Measurements from ENCODE around the gene ZNF516. TPM values are rescaled to one million over a fixed set of nuclear protein-coding genes. Genes with fewer than 3 reads are reported as not detected.
A peak's percentile ranks its signal among the peaks of the same experiment; 100 is the strongest.

The ZNF516 gene
- total RNA-seq, 1 experiment from 2014 or later, result 44.2 TPM

DNA sequence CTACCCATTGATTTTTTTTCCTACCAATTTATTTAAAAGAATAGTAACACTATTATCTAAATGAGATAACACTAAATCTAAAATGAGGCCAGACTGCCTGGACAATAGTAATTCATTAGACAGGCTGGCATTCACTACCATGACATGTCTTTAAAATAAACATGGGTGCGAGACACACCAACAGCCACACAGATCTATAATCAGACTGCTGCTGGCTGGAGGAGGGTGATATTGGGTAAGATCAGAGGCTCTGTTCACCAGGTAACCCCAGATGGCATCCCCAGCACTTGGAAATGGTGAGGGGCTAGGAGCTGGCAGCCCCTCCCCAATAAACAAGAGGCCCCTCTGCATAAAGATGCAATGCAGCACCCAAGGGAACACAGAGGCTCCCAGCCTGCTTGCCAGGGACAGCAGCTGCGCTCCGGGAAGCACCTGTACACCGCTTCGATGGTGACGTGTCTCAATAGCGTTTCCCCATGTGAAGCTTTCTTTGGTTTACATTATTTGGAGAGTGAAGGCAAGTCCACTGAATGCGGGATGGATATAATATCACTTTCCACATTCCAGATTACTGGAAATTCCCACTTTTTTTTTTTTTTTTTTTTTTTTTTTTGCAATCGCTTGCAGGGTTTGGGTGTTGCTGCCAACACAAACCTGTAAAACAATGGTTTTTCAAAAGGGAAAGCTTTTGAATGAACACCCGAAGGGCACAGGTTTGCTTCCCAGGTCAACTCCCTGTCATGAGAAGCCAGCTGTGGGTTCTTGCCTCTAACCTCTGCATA is 159.0 kb downstream of the ZNF516 start:
- no peak for DNase-seq
- Mint-ChIP-seq H3K9me3 (ENCODE audit: low read depth, unreplicated experiment) (no peaks in the 10 kb centered on the region), H3K36me3 (ENCODE audit: insufficient read depth, unreplicated experiment) (no peaks in the 10 kb centered on the region), H3K4me1 (ENCODE audit: low read depth, unreplicated experiment) (no peaks in the 10 kb centered on the region), H3K27me3 (ENCODE audit: unreplicated experiment) (peaks cover 14% of the 10 kb centered on the region), H3K27ac (ENCODE audit: unreplicated experiment) (no peak overlapping the region), H3K4me3 (ENCODE audit: low read depth, unreplicated experiment) (no peak overlapping the region)
- intact Hi-C loops (cut with micrococcal nuclease; ENCODE audit: unreplicated experiment), result no loop called here
- no TSS peak for BruUV-seq (replicated peaks)
- CTCF ChIA-PET, result interaction anchor here (0.5 kb wide), 1 partner anchor 70 kb away, joined by 9 read pairs; no protein-coding TSS in a partner anchor
- TF ChIP-seq, protein P1, sequence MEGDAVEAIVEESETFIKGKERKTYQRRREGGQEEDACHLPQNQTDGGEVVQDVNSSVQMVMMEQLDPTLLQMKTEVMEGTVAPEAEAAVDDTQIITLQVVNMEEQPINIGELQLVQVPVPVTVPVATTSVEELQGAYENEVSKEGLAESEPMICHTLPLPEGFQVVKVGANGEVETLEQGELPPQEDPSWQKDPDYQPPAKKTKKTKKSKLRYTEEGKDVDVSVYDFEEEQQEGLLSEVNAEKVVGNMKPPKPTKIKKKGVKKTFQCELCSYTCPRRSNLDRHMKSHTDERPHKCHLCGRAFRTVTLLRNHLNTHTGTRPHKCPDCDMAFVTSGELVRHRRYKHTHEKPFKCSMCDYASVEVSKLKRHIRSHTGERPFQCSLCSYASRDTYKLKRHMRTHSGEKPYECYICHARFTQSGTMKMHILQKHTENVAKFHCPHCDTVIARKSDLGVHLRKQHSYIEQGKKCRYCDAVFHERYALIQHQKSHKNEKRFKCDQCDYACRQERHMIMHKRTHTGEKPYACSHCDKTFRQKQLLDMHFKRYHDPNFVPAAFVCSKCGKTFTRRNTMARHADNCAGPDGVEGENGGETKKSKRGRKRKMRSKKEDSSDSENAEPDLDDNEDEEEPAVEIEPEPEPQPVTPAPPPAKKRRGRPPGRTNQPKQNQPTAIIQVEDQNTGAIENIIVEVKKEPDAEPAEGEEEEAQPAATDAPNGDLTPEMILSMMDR (IDR thresholded peaks at IDR 0.05; ENCODE audit: unreplicated experiment), result no peak

DNA sequence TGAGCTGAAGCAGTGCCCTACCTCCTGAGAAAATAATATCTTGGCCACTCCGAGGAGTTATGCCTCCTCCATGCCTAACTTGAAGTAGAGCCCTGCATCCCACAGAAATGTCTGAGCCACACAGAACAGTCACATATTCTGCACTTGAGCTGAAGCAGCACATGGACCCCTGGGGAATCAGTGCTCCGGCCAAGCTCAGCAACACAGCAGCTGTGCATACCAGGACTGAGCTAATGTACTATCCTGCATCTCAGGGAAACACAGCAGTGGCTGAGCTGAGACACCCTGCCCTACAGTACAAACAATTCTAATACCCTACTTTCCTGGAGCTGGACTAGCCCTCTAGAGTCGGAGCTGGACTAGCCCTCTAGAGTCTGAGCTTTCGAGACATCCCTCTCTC is 166.9 kb downstream of the ZNF516 start:
- Mint-ChIP-seq H3K4me3 (ENCODE audit: low read depth, unreplicated experiment) (no peak overlapping the region), H3K27me3 (ENCODE audit: unreplicated experiment) (peaks cover 13% of the 10 kb centered on the region), H3K27ac (ENCODE audit: unreplicated experiment) (no peak overlapping the region), H3K4me1 (ENCODE audit: low read depth, unreplicated experiment) (peaks cover 15% of the 10 kb centered on the region), H3K9me3 (ENCODE audit: low read depth, unreplicated experiment) (peaks cover 3% of the 10 kb centered on the region), H3K36me3 (ENCODE audit: insufficient read depth, unreplicated experiment) (no peaks in the 10 kb centered on the region)
- intact Hi-C loops (cut with micrococcal nuclease; ENCODE audit: unreplicated experiment), result no loop called here
- CTCF ChIA-PET, result no interaction called here
- DNase-seq, result no peak
- TF ChIP-seq, protein P1 (IDR thresholded peaks at IDR 0.05; ENCODE audit: unreplicated experiment), result no peak
- no TSS peak for BruUV-seq (replicated peaks)

DNA sequence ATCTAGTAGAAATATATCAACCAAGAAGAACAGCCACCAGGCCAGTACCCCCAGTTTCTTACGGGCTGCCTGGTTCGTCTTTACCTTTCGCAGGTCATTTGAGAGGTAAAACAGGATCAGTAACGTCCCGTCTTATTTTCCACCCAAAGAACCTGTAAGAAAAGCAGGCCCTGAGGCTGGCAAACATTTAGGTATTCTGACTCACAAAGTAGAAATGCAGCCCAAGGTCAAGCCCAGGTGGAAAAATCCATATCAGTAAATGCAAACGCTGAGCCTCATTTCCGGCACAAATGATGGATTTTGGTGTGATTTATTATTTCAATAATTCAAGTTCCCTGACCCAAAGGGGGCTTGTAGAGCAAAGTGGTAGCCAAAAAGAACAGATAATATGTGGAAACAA is 171.2 kb downstream of the ZNF516 start:
- no peak overlapping the region for H3K27ac Mint-ChIP-seq (ENCODE audit: unreplicated experiment)

DNA sequence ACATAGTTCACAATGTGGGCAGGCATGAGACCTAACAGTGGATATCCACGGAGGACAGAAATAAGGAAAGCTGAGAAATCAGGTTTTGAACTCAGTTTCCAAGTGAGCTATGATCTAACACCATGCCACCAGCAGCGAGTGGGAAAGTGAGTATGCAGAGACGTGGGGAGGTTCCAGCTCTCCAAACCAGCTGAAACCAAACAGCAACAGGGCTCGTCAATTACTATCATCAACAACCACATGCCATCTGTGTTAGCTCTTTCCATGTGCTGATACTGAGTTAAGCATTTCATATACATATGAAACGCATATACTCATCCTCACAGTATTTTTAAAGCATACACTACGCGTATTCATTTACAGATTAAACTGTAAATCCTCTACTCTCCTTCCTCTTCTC is 172.4 kb downstream of the ZNF516 start:
- Mint-ChIP-seq H3K4me1 (ENCODE audit: low read depth, unreplicated experiment) (peaks cover 25% of the 10 kb centered on the region), H3K9me3 (ENCODE audit: low read depth, unreplicated experiment) (no peaks in the 10 kb centered on the region), H3K27ac (ENCODE audit: unreplicated experiment) (no peak overlapping the region), H3K4me3 (ENCODE audit: low read depth, unreplicated experiment) (no peak overlapping the region), H3K27me3 (ENCODE audit: unreplicated experiment) (peaks cover 10% of the 10 kb centered on the region), H3K36me3 (ENCODE audit: insufficient read depth, unreplicated experiment) (no peaks in the 10 kb centered on the region)
- CTCF ChIA-PET, result no interaction called here
- no TSS peak for BruUV-seq (replicated peaks)
- DNase-seq, result no peak
- TF ChIP-seq, protein P1 (IDR thresholded peaks at IDR 0.05; ENCODE audit: unreplicated experiment), result no peak
- intact Hi-C loops (cut with micrococcal nuclease; ENCODE audit: unreplicated experiment), result no loop called here

More for the DNA sequence above, 171.2 kb downstream of the ZNF516 start:
- peak; percentile 23 for DNase-seq
- no peaks in the 10 kb centered on the region for H3K36me3 Mint-ChIP-seq (ENCODE audit: insufficient read depth, unreplicated experiment)
- TF ChIP-seq, protein P1 (IDR thresholded peaks at IDR 0.05; ENCODE audit: unreplicated experiment), result no peak
- H3K27me3 Mint-ChIP-seq (ENCODE audit: unreplicated experiment), result peaks cover 13% of the 10 kb centered on the region
- no peak overlapping the region for H3K4me3 Mint-ChIP-seq (ENCODE audit: low read depth, unreplicated experiment)
- H3K4me1 Mint-ChIP-seq (ENCODE audit: low read depth, unreplicated experiment), result peaks cover 25% of the 10 kb centered on the region
- CTCF ChIA-PET, result no interaction called here
- no peaks in the 10 kb centered on the region for H3K9me3 Mint-ChIP-seq (ENCODE audit: low read depth, unreplicated experiment)
- no TSS peak for BruUV-seq (replicated peaks)
- intact Hi-C loops (cut with micrococcal nuclease; ENCODE audit: unreplicated experiment), result no loop called here

Data from Calu3 (cell line).